Measurements from ENCODE around the gene CCDC17.

CCDC17 gene

DNA sequence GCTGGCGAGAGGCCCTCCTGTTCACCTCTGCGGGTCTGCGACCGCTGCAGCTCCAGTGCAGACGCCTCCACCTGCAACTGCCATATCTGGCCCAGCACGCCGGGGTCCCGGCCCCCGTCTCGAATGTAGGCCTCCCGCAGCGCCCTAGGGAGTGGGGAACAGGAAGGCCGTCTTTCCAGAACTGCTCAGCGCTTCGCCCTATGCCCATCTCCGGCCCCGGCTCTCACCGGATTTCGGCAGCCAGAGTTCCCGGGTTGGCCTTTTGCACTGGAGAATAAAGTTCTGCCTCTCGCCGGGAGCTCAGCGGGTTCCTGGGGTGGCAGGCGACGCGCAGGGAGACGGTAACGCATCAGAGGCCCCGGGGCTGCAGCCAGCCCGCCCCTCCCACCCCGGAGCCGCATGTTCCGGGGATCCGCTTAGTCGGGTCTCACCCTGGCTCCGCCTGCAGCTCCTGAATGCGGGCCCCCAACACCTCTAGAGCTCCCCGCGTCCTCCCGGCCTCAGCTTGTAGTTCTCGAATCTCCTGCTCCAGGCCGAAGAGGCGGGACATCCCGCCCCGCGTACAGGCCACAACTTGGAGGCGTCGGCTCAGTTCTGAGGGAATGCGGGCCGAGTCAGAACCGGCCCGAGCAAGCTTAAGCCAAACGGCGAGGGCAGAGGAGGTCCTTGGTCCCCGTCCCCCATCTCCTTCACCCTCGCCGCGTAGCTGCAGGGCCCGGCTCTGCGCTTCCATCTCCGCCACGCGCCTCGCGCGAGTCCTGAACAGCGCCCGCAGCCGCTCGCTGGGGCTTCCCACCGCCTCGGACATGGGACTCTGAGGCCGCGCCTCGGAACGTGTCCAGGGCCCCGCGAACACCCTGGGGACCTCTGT lies 1.1 kb downstream of the CCDC17 start:
- DNase-seq (ENCODE audit: low read depth, low spot score) = no peak
- H3K4me3 ChIP-seq (ENCODE audit: low read depth, low read length) = no peak overlapping the region
- TF ChIP-seq, protein P1, sequence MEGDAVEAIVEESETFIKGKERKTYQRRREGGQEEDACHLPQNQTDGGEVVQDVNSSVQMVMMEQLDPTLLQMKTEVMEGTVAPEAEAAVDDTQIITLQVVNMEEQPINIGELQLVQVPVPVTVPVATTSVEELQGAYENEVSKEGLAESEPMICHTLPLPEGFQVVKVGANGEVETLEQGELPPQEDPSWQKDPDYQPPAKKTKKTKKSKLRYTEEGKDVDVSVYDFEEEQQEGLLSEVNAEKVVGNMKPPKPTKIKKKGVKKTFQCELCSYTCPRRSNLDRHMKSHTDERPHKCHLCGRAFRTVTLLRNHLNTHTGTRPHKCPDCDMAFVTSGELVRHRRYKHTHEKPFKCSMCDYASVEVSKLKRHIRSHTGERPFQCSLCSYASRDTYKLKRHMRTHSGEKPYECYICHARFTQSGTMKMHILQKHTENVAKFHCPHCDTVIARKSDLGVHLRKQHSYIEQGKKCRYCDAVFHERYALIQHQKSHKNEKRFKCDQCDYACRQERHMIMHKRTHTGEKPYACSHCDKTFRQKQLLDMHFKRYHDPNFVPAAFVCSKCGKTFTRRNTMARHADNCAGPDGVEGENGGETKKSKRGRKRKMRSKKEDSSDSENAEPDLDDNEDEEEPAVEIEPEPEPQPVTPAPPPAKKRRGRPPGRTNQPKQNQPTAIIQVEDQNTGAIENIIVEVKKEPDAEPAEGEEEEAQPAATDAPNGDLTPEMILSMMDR (IDR thresholded peaks at IDR 0.05; ENCODE audit: low read depth, low read length) = no peak
- in situ Hi-C loops (cut with HindIII; ENCODE audit: low sequenced_read_pairs) = no loop called here

DNA sequence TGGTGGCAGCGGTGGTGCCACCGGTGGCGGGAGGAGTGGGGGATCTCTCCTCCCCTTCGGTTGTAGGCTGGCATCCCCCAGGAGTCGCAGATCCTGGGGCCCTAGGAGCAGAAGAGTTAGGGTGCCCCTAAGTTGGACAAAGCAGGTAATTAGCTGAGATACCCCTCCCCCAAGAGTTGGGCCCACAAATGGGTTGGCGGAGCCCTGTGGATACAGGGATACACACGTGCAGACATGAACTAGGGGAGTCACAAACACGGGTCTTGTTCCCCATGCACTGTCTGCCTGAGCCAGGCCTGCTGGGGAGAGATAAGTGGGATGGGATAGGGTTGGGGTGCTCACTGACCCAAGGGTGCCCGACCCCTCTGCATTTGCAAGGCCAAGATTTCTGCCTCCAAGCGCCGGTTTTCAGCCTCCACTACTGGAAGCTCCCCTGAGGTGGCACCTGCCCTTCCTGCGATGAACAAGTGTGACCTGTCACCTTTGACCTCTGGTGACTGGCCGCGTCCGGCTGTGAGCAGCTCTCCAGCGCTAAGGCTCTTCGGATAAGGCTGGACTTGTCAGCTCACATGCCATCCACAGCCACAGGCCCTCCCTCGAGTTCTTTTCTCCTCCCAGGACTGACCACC lies 1.8 kb downstream of the CCDC17 start:
- no peak overlapping the region for H3K4me3 ChIP-seq (ENCODE audit: low read depth, low read length)
- in situ Hi-C loops (cut with HindIII; ENCODE audit: low sequenced_read_pairs) = no loop called here
- no peak for DNase-seq (ENCODE audit: low read depth, low spot score)
- TF ChIP-seq, protein P1 (IDR thresholded peaks at IDR 0.05; ENCODE audit: low read depth, low read length) = no peak

- no peak overlapping the region for H3K4me3 ChIP-seq (ENCODE audit: low read depth, low read length)
- in situ Hi-C loops (cut with HindIII; ENCODE audit: low sequenced_read_pairs) = no loop called here
- TF ChIP-seq, protein P1 (IDR thresholded peaks at IDR 0.05; ENCODE audit: low read depth, low read length) = no peak
- no peak for DNase-seq (ENCODE audit: low read depth, low spot score)
These were observed 2.4 kb downstream of the CCDC17 start for GRCh38 chr1:45621501-45621836.

DNA sequence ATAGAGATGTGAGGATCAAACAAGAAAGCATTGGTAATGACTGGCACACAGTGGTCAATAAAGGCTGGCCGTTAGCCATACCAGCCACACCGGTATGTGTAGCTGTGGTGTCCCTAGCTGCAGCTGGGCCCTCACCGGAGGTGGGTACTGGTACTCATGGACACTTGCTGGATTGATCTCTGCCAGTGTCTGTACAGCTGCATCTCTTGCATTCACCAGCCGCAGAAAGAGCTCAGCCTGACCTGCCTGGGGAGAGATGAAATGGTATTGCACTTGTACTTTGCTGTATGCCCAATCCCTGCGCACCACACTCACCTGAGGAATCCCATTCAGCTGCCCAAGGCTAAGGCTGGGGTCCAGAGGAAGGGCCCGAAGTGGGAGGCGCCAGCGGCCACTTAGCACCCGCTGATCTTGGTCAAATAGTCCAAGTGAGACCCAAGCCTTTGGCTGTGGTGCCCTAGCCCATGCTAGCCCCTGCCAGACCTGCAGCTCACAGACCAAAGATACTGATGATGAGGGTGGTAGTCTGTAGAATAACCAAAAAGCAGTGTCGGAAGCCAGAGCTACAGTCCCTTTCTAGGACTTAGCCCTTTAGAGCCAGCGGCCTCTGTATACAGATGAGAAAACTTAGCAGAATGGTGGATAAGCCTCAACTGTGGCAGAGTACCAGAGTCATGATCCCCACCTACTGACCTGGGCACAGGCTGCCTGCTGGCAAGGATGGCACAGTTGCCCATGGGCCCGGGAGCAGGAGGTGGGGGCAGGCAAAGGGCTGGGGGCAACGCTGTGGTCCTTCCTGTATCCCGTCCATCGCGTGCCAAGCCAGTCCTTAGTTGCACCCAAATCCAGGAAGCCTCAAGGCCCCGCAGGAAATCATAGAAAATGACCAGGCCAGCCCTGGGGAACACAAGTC lies 3.0 kb downstream of the CCDC17 start:
- in situ Hi-C loops (cut with HindIII; ENCODE audit: low sequenced_read_pairs) = no loop called here
- no peak overlapping the region for H3K4me3 ChIP-seq (ENCODE audit: low read depth, low read length)
- DNase-seq (ENCODE audit: low read depth, low spot score) = no peak
- TF ChIP-seq, protein P1 (IDR thresholded peaks at IDR 0.05; ENCODE audit: low read depth, low read length) = no peak

DNA sequence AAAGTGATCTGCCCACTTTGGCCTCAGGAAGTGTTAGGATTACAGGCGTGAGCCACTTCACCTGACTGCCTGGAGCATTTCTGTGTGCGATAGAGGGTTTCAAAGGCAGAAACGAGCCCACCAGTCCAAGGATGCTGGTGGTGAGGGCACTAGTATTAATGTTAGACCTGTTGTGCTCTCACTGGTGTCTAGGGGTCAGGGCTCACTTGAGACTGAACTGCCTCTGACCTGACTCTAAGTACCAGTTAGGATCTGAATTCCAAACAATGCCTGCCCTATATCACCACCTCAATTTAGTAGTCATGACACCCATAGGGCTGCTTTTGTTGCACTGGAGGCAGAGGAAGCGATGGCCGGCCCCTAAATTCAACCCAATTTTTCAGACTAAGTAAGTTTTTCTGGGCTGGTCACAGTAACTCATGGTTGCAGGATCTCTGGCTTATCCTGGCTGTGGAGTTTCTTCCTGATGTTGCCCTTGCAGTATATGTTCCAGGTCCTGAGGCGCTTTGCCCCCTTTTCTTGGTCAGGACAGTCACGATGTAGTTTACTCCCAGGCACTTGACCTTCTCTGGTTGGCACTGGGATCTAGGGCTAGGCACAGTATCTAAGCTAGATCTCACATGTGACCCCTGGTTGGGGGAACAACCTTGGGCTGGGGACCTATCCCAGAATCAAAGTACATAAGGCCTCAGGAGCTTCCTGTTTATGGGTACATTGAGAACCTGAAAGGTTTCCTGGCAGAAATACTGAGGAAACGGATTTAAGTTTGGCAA lies 4.5 kb downstream of the CCDC17 start:
- in situ Hi-C loops (cut with HindIII; ENCODE audit: low sequenced_read_pairs) = no loop called here
- no peak overlapping the region for H3K4me3 ChIP-seq (ENCODE audit: low read depth, low read length)
- TF ChIP-seq, protein P1 (IDR thresholded peaks at IDR 0.05; ENCODE audit: low read depth, low read length) = no peak
- no peak for DNase-seq (ENCODE audit: low read depth, low spot score)

DNA sequence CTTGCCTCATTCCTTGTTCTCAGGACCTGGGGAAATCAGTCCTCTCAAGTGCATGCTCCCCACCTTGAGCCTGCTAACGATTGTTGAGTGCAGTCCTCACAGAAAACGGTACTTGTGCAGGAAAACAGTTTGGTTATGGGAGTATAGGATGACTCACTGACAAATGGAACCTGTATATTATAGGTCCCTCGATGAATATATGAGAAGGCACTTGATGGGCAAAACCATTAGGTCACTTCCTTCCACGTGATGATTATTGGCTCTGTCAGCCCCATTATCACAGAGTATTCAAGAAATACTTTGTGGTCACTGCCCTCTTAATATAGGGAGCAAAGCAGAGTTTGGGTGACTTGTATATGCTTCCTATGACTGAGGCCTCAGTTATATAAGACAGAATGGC lies 6.2 kb downstream of the CCDC17 start:
- H3K4me3 ChIP-seq (ENCODE audit: low read depth, low read length) = no peak overlapping the region
- in situ Hi-C loops (cut with HindIII; ENCODE audit: low sequenced_read_pairs) = no loop called here
- TF ChIP-seq, protein P1 (IDR thresholded peaks at IDR 0.05; ENCODE audit: low read depth, low read length) = no peak
- peak; percentile 24 for DNase-seq (ENCODE audit: low read depth, low spot score)

Data from astrocyte of the spinal cord (primary cell).